ENCODE data around the gene ZNF750.
A peak's percentile ranks its signal among the peaks of the same experiment; 100 is the strongest.

Gene ZNF750

DNA sequence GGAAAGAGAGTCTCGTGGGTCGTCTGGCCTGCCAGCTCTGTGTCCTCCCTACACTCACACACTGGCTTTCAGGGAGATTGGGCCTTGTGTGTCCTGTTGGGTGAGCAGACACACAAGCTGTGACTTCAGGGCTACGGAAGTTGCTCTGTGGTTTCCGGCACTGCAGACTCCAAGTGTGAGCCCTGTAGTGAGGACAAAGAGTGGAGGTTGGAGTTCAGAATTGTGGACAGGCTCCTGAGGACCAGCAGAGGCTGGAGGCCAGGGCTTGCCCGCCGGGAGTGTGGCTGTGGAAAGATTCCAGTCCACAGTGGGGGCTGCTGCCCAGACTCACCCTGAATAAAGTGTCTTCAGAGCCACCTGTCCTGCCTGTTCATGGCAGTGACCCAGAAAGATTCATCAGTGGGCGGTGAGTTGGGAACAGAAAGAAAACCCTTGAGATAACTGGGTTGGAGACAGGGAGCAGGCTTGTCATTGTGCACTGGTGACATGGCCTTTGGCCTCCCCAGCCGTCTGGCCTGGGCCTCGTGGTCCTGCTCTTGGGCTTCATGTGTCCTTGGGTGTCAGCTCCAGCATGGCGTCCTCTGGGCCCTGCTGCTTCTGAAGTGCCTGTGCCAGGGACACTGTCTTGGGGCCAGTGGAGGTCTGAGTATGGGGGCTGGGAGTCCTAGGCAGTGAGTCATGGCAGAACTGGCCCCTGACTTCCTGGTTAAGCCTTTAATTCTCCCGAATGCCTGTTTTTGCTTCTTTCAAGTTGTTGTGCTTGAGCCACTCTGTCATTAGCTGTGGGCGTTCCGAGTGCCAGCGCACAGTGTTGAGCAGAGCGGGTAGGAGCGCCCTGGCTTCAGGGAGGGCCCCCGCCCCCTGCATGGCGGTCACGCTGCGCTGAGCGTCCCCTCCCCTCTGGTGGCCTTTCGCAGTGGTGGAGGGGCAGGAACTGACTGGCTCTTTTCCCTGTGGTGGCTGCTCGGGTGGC, 19.9 kb upstream of the ZNF750 start:
- peak; percentile 12 for DNase-seq

DNA sequence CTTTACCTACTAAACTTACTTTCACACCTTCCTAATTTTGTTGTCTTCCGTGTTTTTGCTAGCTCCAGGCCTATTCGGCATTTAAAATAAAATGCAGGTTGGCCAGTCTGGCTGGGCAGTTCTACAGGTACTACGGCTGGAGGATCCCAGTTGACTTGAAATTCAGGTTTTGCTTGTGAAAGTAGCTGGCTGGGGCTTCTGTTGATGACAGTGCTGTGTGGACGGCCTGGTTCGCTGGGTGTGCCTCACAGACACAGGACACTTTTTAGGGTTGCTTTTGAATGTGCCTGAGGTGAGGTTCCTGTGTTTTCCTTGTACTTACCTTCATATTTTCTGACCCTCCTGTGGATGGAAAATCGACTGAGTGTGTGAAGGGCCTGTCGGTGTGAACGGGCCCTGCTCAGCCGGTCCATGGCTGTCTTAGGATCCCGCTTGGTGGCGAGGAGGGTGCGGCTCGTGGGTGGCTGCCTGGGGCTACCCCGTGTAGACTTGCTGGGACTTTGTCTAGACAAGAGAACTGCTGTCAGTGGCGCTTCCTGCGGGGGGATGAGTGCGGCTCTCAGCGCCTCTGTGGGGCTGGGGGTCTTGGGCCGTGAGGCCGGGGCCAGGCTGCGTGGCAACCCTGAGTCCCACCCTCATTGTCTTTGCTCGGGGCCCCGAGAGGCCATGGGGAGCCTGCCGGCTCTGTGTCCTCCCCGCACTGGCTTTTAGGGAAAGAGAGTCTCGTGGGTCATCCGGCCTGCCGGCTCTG, 18.7 kb upstream of the ZNF750 start:
- DNase-seq = no peak

DNA sequence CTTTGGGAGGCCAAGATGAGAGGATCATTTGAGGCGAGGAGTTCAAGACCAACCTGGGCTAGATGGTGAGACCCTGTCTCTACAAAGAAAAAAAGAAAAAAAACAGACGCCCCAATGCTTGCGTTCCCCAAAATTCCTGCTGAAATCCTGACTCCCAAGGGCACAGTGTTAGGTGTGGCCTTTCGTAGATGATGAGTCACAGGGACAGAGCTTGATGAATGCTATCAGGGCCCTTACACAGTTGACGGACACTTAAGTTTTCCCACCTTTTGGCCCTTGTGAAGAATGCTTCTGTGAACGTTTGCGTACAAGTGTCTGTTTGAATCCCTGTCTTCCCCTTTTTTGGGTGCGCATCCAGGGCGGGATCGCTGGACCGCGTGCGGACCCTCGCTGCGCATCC, 16.5 kb upstream of the ZNF750 start:
- DNase-seq = no peak

DNA sequence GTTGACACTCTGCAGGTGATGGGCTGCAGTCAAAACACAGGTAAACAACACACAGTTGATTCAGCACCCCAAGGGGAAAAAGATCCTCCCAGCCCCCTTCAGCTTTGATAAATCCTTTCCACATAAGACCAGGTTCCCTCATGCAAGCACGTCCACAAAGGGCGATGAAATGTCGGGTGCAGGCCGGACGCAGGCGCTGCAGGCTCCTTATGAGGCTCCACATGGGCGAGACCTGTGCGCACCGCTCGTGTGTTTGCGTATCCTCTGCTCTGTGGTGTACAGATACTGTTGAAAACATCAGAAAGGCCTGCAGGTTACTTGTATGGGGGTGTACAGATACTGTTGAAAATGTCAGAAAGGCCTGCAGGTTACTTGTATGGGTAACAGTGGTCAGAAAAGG, 14.4 kb upstream of the ZNF750 start:
- no peak for DNase-seq

DNA sequence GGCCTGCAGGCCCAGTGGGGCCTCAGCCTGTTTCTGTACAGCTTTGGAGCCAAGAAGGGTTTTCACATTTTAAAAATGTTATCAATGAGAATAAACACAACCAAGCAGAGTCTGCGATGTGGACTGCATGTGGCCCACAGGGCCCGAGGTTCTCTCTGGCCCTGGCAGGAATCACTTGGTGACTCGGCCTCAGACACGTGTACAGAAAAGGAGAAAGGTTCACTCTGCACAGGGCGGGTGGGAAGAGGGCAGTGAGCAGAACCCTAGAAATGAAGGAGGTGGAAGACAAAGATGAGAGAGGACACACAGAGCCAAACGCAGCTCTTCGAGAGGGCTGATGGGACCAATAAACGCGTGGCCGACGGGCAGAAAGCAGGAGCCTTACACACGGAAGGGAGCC, 11.6 kb upstream of the ZNF750 start:
- DNase-seq = no peak

DNA sequence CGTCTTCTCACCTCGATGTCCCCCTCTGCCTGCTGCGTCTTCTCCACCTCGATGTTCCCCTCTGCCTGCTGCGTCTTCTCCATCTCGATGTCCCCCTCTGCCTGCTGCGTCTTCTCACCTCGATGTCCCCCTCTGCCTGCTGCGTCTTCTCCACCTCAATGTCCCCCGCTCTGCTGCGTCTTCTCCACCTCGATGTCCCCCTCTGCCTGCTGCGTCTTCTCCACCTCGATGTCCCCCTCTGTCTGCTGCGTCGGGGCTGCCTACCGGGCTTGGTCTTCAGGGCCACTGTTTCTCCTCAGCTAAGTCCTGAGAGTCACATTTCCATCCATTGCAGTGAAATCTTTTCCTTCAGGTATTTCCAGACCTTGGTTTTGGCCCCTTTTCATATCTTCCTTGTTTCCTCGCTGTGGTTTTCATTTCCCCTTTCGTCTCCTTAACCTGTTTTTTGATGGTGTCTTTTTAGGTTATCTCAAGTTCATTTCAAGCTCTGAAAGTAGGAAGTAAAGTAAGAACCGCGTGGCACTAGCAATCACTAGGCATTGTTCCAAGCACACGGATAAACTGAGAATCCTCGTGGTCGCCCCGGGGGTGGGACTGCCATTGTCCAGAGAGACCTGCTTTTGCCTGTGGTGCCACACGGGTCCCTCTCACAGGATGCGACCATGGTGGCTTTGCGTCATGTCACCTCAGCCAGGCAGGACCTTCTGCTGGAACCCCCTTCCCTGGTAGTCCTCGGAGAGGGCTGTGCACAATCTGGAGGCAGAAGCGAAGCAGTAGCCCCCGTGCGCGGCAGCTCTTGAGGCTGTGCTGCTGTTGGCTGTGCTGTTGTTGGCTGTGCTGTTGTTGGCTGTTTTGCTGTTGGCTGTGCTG, 9.5 kb upstream of the ZNF750 start:
- DNase-seq = no peak

DNA sequence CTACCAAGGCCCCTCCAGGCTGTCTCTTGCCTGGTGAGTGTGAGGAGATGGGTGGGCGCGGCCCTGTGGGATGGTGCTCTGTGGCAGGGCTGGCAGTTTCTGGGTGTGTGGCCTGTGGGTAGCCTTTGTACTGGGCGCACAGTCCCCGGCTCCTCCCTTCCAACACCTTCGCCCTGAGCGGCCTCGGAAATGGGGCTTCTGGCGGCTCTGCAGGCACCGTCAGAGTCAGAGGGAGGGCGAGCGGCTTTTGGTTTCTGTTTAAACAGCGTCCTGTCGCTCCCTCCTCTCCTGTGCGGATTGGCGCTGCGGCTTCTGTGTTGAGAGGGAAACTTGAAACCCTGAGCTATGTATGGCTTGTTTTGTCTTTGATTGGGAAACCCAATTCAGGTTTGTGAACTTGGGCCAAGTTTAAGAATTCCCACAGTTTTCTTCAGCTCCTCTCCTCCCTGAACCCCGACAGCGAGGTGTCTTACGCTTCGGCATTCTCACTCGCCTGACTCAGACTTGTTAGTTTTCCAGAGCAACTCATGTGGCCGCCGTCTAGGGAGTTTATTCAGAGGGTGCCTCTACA, 8.3 kb upstream of the ZNF750 start:
- peak; percentile 58 for DNase-seq

DNA sequence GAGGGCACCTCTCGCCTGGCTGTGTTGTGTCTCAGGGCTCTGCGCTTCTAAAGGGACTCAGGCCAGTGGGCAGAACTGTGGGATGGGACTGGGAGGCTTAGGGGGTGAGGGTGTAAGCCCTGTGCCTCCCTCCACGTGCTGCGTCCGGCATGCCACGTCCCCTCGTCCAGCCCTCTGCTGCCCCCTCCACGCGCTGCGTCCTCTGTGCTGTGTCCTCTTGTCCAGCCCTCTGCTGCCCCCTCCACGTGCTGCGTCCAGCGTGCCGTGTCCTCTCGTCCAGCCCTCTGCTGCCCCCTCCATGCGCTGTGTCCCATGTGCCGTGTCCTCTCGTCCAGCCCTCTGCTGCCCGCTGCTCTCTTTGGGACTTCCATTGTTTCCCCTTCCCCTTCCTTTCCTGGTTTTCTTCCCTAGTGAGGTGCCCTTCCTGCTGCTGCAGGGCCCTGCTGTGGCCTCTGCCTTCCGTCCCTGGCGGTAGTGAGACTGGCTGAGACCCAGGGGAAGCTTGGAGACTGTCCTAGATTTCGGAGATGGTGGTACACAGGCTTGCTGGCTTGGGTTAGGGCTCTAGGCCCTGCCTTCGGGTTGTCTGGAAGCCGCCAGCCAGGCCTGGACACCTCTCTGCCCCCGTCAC, 6.4 kb upstream of the ZNF750 start:
- no peak for DNase-seq

DNA sequence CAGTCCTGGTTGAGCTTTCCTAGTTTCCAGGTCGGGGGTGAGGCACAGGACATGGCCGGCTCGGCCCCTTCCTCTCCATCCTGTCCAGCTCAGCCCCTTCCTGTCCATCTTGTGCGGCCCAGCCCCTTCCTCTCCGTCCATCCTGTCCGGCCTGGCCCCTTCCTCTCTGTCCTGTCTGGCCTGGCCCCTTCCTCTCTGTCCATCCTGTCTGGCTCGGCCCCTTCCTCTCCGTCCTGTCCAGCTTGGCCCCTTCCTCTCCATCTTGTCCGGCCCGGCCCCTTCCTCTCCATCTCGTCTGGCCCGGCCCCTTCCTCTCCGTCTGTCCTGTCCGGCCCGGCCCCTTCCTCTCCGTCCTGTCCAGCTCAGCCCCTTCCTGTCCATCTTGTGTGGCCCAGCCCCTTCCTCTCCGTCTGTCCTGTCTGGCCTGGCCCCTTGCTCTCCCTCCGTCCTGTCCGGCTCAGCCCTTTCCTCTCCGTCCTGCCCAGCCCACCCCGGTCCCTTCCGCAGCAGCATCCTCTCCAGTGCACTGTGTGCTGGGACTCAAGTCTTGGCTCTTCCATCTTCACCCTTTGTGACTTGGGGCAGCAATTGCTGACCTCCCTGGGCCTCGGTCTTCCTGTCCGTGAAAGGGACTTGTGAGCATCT, 5.5 kb upstream of the ZNF750 start:
- DNase-seq = no peak

DNA sequence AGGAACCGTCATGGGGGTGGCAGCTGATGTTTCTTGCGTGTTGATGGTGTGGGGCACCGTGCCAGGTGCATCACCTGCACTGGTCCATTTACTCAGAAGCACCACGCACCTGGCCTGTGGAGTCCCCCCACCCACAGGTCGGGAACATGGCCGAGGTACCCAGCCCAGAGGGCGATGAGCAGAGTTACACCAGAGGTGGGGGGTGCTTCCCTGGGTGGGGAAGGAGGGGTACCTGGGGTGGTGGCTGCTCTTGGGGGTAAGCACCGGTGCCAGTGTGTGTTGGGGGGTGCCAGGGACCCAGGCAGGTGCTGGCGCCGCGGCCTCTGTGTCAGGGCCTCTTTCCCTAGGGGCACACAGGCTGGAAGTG, 5.0 kb upstream of the ZNF750 start:
- no peak for DNase-seq

DNA sequence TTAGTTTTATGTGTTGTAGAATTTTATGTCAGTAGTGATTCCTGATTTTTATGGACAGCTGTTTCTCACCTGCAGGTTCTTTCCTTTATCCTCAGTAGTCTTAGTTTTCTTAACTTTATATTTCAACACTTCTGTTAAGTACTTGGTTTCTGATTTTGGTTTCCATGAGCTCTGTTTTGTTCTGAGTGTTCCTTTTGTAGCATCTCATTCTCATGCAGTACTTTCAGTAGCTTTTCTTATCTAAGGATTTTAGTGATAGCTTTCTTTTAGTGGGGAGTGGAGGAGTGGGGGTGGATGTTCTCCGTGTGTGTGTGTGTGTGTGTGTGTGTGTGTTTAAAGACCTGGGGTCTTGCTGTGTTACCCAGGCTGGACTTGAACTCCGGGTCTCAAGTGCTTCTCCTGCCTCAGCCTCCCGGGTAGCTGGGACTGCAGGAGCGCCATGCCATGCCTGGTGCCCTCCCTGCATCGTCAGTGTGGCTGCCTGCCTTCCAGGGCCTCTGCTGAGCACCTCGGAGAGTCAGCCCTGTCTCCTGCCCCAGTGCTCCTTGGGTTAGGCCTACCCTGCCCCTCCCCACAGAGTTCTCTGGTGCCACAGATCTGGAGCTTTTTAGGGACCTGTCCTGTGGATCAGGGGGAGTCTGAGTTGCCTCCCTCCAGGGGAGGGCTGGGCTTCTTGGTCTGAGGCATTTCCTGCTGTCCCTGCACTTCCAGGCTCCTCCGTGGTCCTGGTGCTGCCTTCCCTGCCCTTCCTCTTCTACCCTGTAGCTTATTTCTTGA, 4.3 kb upstream of the ZNF750 start:
- no peak for DNase-seq

DNA sequence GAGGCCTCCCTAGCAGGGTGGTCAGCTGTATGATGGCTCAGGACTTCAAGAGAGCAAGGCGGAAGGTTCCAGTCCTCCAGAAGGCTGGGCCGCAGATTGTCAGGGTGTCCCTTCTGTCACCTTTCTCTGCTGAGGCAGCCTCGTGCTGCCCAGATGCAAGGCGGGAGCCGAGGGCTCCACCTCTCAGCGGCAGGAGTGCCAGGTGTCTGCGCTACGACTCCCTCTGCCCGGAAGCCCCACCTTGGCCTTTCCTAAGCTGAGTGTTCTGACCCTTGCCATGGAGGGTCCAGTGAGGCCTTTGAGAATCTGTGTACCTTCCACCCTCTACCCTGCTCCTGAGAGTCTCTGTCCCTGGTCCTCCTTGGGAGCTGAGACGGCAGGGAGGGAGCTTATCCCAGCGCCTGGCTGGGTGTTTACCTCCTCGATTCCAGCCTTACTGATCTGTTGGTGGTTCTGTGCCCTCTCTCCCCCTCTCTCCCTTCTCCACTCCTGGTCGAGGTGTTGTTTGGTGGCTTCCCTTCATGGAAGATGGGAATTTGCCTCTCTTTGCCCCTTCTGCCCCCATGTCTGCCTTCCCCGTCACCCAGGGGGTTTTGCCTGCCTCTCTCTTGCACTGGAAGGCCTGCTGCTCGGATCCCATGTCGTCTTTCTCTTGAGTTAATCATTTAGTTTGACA, 2.2 kb upstream of the ZNF750 start:
- no peak for DNase-seq

DNA sequence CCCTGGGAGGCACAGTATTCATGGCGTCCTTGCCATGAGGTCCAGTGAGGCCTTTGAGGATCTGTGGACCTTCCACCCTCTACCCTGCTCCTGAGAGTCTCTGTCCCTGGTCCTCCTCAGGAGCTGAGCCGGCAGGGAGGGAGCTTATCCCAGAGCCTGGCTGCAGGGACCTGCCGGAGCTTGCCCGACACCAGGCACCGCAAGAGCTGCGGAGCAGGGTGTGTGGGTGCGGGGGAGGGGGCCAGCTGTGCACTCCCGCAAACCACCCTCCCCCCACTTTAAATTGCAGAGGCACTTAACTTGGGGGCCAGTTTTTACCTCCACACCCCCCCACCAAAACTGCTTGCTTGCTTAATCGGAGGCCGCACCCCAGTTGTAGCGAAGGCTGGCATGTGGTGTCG, 609 bp upstream of the ZNF750 start:
- no peak for DNase-seq

DNA sequence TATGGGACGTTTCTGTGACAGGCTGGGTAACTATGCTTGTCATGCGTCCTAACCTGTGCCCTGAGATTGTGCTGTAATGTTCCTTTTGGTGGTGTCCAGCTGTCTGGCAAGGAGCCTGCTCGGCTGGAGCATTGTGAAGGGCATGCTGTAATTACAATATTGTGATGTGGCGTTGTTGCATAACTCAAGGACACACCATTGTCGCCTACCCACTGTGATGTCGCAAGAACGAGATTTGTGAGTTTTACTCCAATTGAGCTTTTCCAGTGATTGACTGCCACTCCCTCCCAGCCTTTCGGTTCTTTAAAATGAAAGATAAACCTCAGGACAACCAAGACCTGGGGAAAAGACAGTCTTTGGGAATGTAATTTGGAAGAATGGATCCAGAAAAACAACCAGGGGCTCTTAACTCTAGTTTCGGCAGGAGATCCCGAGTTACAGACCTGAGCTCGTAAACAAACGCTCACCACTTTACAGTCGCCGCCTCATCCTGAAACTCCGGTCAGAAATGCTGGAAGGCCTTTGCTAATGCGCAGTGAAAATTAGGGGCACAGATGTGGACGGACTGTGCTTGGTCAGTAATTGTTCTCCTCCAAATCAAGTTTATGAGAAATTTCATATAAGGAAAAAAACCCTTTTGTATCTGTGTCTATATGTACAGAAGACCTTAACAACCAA, 1.3 kb downstream of the ZNF750 start:
- DNase-seq = peak; percentile 26

DNA sequence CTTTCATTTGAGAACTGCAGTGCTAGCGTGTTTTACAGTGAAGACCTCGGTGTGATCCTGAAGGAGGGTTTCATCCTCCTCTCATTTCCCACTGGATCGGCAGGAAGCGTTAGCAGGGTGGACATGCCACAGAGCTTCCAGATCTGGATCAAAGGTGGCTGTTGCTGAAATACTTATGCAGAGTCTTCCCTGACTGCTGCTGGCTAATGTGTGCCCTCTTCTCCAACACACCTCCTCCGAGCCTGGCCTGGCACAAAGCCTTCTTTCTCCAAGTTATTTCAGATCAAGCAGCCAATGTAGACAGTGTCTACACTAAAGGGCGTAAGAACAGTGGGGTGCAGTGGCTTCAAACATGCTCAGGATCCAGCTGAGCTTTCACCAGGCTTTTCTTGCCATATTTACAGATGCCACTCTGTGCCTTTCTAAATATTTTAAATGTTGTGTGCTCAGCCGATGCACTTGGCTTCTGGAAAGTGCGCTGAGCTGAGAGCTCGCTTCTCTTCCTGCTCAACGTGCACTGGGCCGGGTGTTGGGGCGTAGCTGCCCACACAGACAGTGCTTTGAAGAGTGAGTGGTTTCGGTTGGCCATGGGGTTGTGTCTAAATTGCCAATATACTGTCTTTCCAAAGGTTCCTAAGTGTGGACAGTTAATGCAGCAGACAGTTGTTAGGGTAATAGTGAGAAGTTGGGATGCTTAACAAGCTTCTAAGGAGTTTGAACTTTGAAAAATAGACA, 2.1 kb downstream of the ZNF750 start:
- peak; percentile 31 for DNase-seq

DNA sequence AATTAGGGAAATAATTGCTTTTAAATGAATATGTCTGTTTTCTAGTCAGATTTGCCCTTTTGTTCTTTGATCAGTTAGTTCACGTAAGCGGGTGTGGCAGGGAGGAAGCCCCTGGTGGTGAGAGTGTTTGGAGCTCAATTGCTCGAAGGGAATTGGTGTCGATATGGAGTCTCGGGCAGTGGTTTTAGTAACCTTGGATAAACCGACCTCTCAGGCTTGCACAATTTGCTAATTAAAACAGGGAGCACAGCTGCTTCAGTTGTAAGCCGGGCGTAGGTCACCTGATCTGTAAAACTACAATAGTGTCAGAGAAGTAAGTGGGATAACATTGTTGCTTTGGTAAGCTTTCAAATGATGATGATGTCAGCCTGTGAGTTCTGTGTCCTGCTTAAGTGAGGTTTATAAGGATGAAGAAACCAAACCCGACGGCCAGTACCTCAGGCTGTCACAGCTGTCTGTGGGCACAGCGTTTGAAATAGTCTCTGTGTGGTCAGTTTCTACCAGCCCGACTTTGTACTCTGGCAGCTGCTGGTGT, 2.9 kb downstream of the ZNF750 start:
- DNase-seq = peak; percentile 40

DNA sequence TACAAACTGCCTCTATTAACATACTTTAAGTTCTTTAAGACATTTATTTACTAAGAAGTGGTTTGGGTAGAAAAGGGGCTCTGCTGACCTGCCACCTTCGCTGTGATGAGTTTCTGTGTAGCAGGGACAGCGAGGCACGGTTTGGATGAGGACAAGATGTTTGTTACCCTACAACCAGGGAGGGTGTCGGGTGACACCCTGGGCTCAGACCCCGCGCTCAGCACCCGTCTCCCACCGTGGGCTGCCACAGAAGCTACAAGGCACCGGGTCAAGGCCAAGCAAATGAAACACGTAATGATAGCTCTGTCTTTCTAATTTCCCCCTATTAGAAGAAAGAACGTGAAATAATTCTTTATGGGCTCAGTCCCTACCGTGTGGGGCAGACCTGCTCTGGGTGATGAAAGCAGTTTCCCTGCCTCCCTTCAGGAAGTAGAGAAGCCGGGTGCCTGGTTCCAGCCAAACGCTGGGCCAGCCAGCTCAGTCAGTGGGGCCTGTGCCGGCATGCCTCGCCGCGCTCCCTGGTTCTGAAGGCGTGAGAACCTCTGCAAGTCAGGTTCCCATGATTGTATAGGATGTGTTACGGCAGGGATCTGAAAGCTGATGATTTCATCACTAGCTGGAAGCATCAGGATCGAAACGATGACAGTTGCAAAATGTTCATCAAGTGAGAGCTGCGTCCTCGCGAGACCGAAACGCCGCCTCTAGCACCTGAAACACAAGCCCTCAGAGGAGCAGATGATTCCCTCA, 3.9 kb downstream of the ZNF750 start:
- DNase-seq = peak; percentile 59

DNA sequence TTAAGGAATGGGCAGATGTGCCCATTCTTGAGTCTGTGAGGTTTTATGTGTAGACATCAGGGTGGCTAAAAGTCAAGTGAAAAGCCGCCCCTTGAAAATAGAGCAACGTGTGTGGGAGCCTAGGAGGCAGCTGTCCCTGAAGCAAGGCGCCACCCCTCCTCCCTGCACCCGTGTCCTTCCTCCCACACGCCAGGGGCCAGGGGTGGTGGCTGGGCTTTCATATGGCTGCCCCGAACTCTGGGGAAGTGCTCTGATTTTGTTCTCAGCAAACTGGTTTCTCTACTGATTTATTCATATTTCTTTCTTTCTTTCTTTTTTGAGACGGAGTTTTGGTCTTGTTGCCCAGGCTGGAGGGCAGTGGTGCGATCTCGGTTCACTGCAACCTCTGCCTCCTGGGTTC, 4.7 kb downstream of the ZNF750 start:
- DNase-seq = no peak

Measured in DMS79 treated with DMSO at 0.1 percent for 48 hours (cell line).